Osteoblast (primary cell): ENCODE data around the gene HINFP. TPM values are rescaled to one million over a fixed set of nuclear protein-coding genes. Genes with fewer than 3 reads are reported as not detected.
A peak's percentile ranks its signal among the peaks of the same experiment; 100 is the strongest.

Source experiments
- DNase-seq: peaks from one replicate; pipeline ENCODE4 v3.0.0; 2011; ENCODE audit warnings: low spot score, mixed read lengths; ENCODE audit not compliant: insufficient read length; ENCODE audit errors: missing footprints
- H2AFZ ChIP-seq: 2 replicates; pipeline ENCODE4 v1.6.0; 2011; ENCODE audit warnings: mild to moderate bottlenecking, low read length
- H3K27ac ChIP-seq: 2 replicates; pipeline ENCODE4 v1.5.1; 2011; ENCODE audit warnings: mild to moderate bottlenecking, low read depth, low read length, moderate library complexity
- H3K27me3 ChIP-seq: 2 replicates; pipeline ENCODE4 v1.6.0; 2012; ENCODE audit warnings: mild to moderate bottlenecking, control low read depth, inconsistent platforms, low read length, moderate library complexity; ENCODE audit not compliant: insufficient read depth
- H3K36me3 ChIP-seq: 2 replicates; pipeline ENCODE4 v1.5.1; 2011; ENCODE audit warnings: mild to moderate bottlenecking, low read length, control low read depth, moderate library complexity; ENCODE audit not compliant: insufficient read depth
- H3K4me1 ChIP-seq: 2 replicates; pipeline ENCODE4 v1.5.1; 2011; ENCODE audit warnings: mild to moderate bottlenecking, low read length, control low read depth, moderate library complexity; ENCODE audit not compliant: insufficient read depth
- H3K4me2 ChIP-seq: 2 replicates; pipeline ENCODE4 v1.6.0; 2011; ENCODE audit warnings: mild to moderate bottlenecking, low read length; ENCODE audit not compliant: insufficient read depth
- H3K4me3 ChIP-seq: fragments of 200-600 bp; sonication (generic); 3 replicates; pipeline ENCODE4 v1.5.1; 2012; ENCODE audit warnings: mild to moderate bottlenecking, low read length, inconsistent platforms; ENCODE audit not compliant: insufficient read depth
- H3K79me2 ChIP-seq: 2 replicates; pipeline ENCODE4 v1.6.0; 2012; ENCODE audit warnings: mild to moderate bottlenecking, low read length, control low read depth, inconsistent platforms; ENCODE audit not compliant: insufficient read depth
- H3K9me3 ChIP-seq: 2 replicates; pipeline ENCODE4 v1.5.1; 2011; ENCODE audit warnings: low read depth, low read length, control low read depth
- H4K20me1 ChIP-seq: 2 replicates; pipeline ENCODE4 v1.6.0; 2012; ENCODE audit warnings: mild to moderate bottlenecking, low read length, control low read depth; ENCODE audit not compliant: insufficient read depth
- total RNA-seq: library from RNA; depleted of rRNA; stranded (reverse); fragments of >200 nt; gene quantifications from 2 replicates; pipeline ENCODE4 v1.2.3, GENCODE V29; 2012
- TF ChIP-seq, protein P1 (sequence below): IDR thresholded peaks from 2 replicates; pipeline ENCODE4 v1.5.1; 2011; ENCODE audit warnings: mild to moderate bottlenecking, low read depth, low read length, moderate library complexity; ENCODE audit errors: extremely low read depth

Gene HINFP
- total RNA-seq, 1 donor = 22.8 TPM

DNA sequence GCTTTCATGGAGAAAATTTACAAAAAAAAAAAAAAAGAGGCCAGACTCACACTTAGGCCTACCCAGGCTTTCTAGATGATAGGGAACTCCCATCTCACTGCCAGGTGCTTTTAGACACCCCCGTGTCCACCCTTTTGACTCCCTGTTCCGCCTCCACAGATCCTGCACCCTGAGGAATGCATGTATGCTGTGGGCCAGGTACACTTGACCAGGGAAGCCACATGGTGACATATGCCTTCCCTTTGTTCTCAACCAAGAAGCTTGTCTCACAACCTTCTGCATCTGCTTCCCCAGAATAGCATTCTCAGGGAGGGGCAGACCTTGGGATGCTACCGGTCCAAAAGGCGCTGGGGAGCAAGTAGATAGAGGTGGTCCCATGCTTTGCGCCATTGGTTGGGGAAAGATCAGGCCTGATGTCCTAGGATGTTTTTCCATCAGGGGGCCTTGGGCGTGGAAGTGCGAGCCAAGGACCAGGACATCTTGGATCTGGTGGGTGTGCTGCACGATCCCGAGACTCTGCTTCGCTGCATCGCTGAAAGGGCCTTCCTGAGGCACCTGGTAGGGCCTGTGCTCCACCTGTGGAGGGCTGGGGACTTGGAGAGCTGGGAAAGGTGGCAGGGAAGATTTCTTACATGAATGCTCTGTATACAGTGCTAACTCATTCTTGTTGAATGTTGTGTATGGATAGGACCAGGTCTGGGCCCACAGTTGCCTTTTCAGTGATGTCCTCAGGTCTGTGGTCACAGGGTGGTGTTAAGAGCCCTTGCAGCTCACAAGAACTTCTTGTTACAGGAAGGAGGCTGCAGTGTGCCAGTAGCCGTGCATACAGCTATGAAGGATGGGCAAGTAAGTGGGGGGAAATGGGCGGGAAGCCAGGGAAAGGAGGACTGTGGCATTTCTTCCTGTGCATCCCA lies 29.2 kb upstream of the HINFP start:
- Histone ChIP-seq H3K27me3 (no peaks in the 10 kb centered on the region), H3K4me1 (peaks cover 19% of the 10 kb centered on the region), H3K9me3 (no peaks in the 10 kb centered on the region), H2AFZ (no peak overlapping the region), H3K79me2 (peaks cover 47% of the 10 kb centered on the region), H4K20me1 (peaks cover 15% of the 10 kb centered on the region), H3K36me3 (peaks cover 53% of the 10 kb centered on the region), H3K4me3 (no peak overlapping the region), H3K27ac (peak overlapping the region; percentile 80), H3K4me2 (peak overlapping the region; percentile 93)
- DNase-seq = peak; percentile 60
- TF ChIP-seq, protein P1, sequence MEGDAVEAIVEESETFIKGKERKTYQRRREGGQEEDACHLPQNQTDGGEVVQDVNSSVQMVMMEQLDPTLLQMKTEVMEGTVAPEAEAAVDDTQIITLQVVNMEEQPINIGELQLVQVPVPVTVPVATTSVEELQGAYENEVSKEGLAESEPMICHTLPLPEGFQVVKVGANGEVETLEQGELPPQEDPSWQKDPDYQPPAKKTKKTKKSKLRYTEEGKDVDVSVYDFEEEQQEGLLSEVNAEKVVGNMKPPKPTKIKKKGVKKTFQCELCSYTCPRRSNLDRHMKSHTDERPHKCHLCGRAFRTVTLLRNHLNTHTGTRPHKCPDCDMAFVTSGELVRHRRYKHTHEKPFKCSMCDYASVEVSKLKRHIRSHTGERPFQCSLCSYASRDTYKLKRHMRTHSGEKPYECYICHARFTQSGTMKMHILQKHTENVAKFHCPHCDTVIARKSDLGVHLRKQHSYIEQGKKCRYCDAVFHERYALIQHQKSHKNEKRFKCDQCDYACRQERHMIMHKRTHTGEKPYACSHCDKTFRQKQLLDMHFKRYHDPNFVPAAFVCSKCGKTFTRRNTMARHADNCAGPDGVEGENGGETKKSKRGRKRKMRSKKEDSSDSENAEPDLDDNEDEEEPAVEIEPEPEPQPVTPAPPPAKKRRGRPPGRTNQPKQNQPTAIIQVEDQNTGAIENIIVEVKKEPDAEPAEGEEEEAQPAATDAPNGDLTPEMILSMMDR = no peak

DNA sequence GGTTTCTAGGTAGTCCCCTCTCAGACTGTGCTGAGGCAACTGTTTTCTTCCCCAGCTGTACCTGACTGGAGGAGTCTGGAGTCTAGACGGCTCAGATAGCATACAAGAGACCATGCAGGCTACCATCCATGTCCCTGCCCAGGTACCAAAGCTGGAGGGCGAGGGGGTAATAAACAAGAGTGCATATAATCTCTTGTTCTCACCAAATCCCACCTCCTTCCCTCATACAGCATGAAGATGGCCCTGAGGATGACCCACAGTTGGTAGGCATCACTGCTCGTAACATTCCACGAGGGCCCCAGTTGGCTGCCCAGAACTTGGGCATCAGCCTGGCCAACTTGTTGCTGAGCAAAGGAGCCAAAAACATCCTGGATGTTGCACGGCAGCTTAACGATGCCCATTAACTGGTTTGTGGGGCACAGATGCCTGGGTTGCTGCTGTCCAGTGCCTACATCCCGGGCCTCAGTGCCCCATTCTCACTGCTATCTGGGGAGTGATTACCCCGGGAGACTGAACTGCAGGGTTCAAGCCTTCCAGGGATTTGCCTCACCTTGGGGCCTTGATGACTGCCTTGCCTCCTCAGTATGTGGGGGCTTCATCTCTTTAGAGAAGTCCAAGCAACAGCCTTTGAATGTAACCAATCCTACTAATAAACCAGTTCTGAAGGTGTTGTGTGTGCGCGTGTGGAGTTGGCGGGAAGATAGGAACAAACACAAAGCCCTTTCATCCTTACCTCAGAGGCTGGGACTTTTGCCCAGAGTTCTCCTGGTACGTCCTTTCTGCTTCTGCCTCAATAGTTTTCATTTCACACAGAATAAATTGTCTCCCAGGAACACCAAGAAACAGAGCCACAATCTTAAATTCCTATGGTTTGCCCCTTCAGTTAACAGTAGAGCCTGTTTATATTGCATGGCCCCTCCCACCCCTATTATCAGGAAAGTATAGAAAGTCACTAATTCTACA lies 28.2 kb upstream of the HINFP start:
- peak; percentile 35 for DNase-seq
- H3K4me3 ChIP-seq = peak overlapping the region; percentile 88
- H3K4me2 ChIP-seq = peak overlapping the region; percentile 93
- H4K20me1 ChIP-seq = peaks cover 15% of the 10 kb centered on the region
- TF ChIP-seq, protein P1 = no peak
- no peaks in the 10 kb centered on the region for H3K27me3 ChIP-seq
- no peaks in the 10 kb centered on the region for H3K9me3 ChIP-seq
- H3K4me1 ChIP-seq = peaks cover 19% of the 10 kb centered on the region
- peaks cover 39% of the 10 kb centered on the region for H3K79me2 ChIP-seq
- H3K27ac ChIP-seq = peak overlapping the region; percentile 80
- no peak overlapping the region for H2AFZ ChIP-seq
- H3K36me3 ChIP-seq = peaks cover 63% of the 10 kb centered on the region

DNA sequence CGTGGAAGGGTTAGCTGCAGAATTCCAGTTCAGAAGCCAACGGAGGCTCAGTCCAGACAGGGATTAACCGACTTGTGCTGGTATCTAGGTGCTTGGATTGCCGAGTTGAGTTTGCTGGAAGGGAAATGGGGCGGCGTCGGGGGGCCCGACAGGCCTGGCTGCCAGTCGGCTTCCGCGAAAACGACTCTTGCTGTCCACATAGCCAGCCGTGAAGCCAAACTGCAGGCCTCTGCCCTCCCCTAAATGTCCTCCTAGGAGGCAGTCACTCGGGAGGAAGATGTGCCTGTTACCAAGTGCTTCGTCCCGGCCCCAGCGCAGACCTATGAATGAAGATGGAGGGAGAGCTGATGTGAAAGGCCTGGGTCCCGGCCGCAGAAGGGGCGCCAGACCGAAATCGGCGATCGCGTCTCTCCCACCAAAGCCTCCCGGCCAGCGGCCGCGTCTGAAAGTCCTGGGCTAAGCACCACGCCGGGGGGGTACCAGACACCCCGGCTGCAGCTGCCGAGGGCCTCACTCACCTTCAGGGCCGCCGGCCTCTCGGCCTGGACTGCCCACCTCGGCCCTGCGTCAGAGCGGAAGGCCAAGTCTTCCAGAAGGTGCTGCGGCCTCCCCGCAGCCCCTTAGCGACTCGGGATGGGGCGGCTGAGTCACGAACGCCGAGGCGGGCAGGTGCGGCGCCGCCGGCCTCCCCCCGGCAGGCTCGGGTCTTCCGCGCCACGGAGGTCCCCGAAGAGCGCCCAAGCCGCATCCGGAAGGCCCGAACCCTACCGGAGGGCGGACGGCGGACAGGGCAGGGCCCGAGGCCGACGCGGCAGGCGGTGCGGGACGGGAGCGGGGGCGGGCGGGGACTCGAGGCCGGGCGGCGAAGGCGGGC lies 27.2 kb upstream of the HINFP start:
- peaks cover 19% of the 10 kb centered on the region for H3K4me1 ChIP-seq
- H3K27ac ChIP-seq = peak overlapping the region; percentile 80
- peak overlapping the region; percentile 88 for H3K4me3 ChIP-seq
- TF ChIP-seq, protein P1 = no peak
- peak overlapping the region; percentile 93 for H3K4me2 ChIP-seq
- peaks cover 39% of the 10 kb centered on the region for H3K79me2 ChIP-seq
- peaks cover 15% of the 10 kb centered on the region for H4K20me1 ChIP-seq
- no peaks in the 10 kb centered on the region for H3K9me3 ChIP-seq
- peak overlapping the region; percentile 55 for H2AFZ ChIP-seq
- no peaks in the 10 kb centered on the region for H3K27me3 ChIP-seq
- DNase-seq = peak; percentile 84
- H3K36me3 ChIP-seq = peaks cover 62% of the 10 kb centered on the region
